Uterus (tissue), 4 donors: ENCODE measurements around the gene YPEL5. TPM values are rescaled to one million over a fixed set of nuclear protein-coding genes. Genes with fewer than 3 reads are reported as not detected.
"Not testable (repeated sequence)": the region's sequence is repeated elsewhere in the genome, so short reads cannot be mapped to it uniquely, and the experiment has no call there.

Source experiments
- DNase-seq, 2 donors: peaks; one replicate each; pipeline ENCODE4 v3.0.0-alpha.2; 2019 to 2020
- H3K27ac ChIP-seq, 2 donors: fragments of 200-600 bp; sonication (generic); 1 replicate in 1 of 2; 2 replicates in 1 of 2; pipeline ENCODE4 v1.5.1; 2016 to 2018
- H3K27me3 ChIP-seq, 2 donors: fragments of 200-600 bp; sonication (generic); one replicate each; pipeline ENCODE4 v1.5.1; 2018 to 2019; ENCODE audit warnings: control low read depth in 1 of 2
- H3K36me3 ChIP-seq, 2 donors: fragments of 200-600 bp; sonication (generic); one replicate each; pipeline ENCODE4 v1.5.1; 2019; ENCODE audit warnings: control low read depth in 1 of 2
- H3K4me1 ChIP-seq, 2 donors: fragments of 200-600 bp; sonication (generic); one replicate each; pipeline ENCODE4 v1.5.1; 2018 to 2019; ENCODE audit warnings: control low read depth in 1 of 2
- H3K4me3 ChIP-seq, 2 donors: fragments of 200-600 bp; sonication (generic); 1 replicate in 1 of 2; 2 replicates in 1 of 2; pipeline ENCODE4 v1.5.1; 2018 to 2019; ENCODE audit warnings: mild to moderate bottlenecking in 1 of 2
- H3K9me3 ChIP-seq, 2 donors: fragments of 200-600 bp; sonication (generic); one replicate each; pipeline ENCODE4 v1.5.1; 2019; ENCODE audit warnings: control low read depth in 1 of 2
- CTCF ChIP-seq, 4 experiments: fragments of 200-600 bp in 2 of 4; fragments of 450-650 bp in 2 of 4; sonication (generic) in 2 of 4; IDR thresholded peaks; one replicate each; pipeline ENCODE4 v1.5.1; 2016 to 2019; ENCODE audit warnings: antibody characterized with exemption in 4 of 4, mild to moderate bottlenecking in 2 of 4, moderate library complexity in 1 of 4
- POLR2A ChIP-seq, 2 donors: fragments of 450-650 bp; IDR thresholded peaks; one replicate each; pipeline ENCODE4 v1.6.1; 2016; ENCODE audit warnings: antibody characterized with exemption in 2 of 2, mild to moderate bottlenecking in 1 of 2, moderate library complexity in 1 of 2
- intact Hi-C: fragments of 100-400 bp; cut with DNase I; formaldehyde crosslinking; loops from one replicate; pipeline ENCODE4 v1.15.1; 2023; ENCODE audit warnings: low total_unique reads
- total RNA-seq, 4 donors: library from RNA; depleted of rRNA in 3 of 4; stranded (reverse); fragments of >200 nt in 3 of 4; gene quantifications; one replicate each; pipeline versions ENCODE4 v1.1.0 to v1.2.4, GENCODE V29; 2014 to 2023
- donor health status: DM: yes; HTN: yes; CAD: no.

Gene YPEL5
- total RNA-seq, result 100 to 1,000 TPM in 2 of 4 donors, 10 to 100 TPM in 2; 79.1 to 131 (median 104) TPM

- no peaks in the 10 kb centered on the region for H3K9me3 ChIP-seq
- H3K27ac ChIP-seq, result peak within 1 kb of the TSS; percentile 96 to 100
- DNase-seq, result peak; percentile 99
- intact Hi-C loops, result no loop called here
- no peaks in the 10 kb centered on the region for H3K27me3 ChIP-seq
- peak within 1 kb of the TSS; percentile 87 to 100 for H3K4me3 ChIP-seq
- peaks cover 0 to 4% of the 10 kb centered on the region in 2 donors for H3K4me1 ChIP-seq
- no peaks in the 10 kb centered on the region for H3K36me3 ChIP-seq
- peak; percentile 92 to 93 for TF ChIP-seq POLR2A (IDR thresholded peaks at IDR 0.05)
- no peak for TF ChIP-seq CTCF (IDR thresholded peaks at IDR 0.05)
Observed at GRCh38 chr2:30146337-30147195, at the start of gene YPEL5. YPEL5 (plus strand) TSS chr2:30147007; CDS start chr2:30156652, 9,645 bp downstream.

- Histone ChIP-seq H3K4me3 (no peak overlapping the region), H3K36me3 (no peaks in the 10 kb centered on the region), H3K27me3 (no peaks in the 10 kb centered on the region), H3K4me1 (no peaks in the 10 kb centered on the region), H3K27ac (no peak overlapping the region), H3K9me3 (no peaks in the 10 kb centered on the region)
- DNase-seq, result no peak
- TF ChIP-seq POLR2A (IDR thresholded peaks at IDR 0.05), result no peak
- no peak for TF ChIP-seq CTCF (IDR thresholded peaks at IDR 0.05)
- intact Hi-C loops, result no loop called here
Observed at GRCh38 chr2:30098266-30099005, 48.4 kb upstream of the YPEL5 start.

- H3K27me3 ChIP-seq, DNase-seq, H3K27ac ChIP-seq, intact Hi-C loops, H3K36me3 ChIP-seq, H3K4me1 ChIP-seq, H3K9me3 ChIP-seq, H3K4me3 ChIP-seq: not testable (repeated sequence)
Observed at GRCh38 chr2:30099366-30099765, 47.4 kb upstream of the YPEL5 start.

- H3K27ac ChIP-seq, H3K36me3 ChIP-seq, H3K9me3 ChIP-seq, H3K27me3 ChIP-seq, H3K4me3 ChIP-seq, DNase-seq, intact Hi-C loops, H3K4me1 ChIP-seq: not testable (repeated sequence)
Observed at GRCh38 chr2:30100691-30101090, 46.1 kb upstream of the YPEL5 start.

GRCh38 chr2:30104307-30104706 is 42.5 kb upstream of the YPEL5 start:
- H3K27ac ChIP-seq, result no peak overlapping the region
- H3K4me3 ChIP-seq, result no peak overlapping the region
- no peaks in the 10 kb centered on the region for H3K9me3 ChIP-seq
- H3K4me1 ChIP-seq, result no peaks in the 10 kb centered on the region
- intact Hi-C loops, result no loop called here
- TF ChIP-seq POLR2A (IDR thresholded peaks at IDR 0.05), result no peak
- H3K27me3 ChIP-seq, result no peaks in the 10 kb centered on the region
- no peak for DNase-seq
- no peaks in the 10 kb centered on the region for H3K36me3 ChIP-seq

- Histone ChIP-seq H3K27me3 (no peaks in the 10 kb centered on the region), H3K4me1 (no peaks in the 10 kb centered on the region), H3K9me3 (no peaks in the 10 kb centered on the region), H3K36me3 (no peaks in the 10 kb centered on the region), H3K4me3 (no peak overlapping the region), H3K27ac (no peak overlapping the region)
- TF ChIP-seq CTCF (IDR thresholded peaks at IDR 0.05), result no peak
- DNase-seq, result no peak
- intact Hi-C loops, result no loop called here
Observed at GRCh38 chr2:30105556-30105955, 41.3 kb upstream of the YPEL5 start.
